ENCODE results near the gene ZNF428. TPM values are rescaled to one million over a fixed set of nuclear protein-coding genes. Genes with fewer than 3 reads are reported as not detected.

ZNF428 gene
- total RNA-seq, 1 donor from 2014 or later = 97.7 TPM

DNA sequence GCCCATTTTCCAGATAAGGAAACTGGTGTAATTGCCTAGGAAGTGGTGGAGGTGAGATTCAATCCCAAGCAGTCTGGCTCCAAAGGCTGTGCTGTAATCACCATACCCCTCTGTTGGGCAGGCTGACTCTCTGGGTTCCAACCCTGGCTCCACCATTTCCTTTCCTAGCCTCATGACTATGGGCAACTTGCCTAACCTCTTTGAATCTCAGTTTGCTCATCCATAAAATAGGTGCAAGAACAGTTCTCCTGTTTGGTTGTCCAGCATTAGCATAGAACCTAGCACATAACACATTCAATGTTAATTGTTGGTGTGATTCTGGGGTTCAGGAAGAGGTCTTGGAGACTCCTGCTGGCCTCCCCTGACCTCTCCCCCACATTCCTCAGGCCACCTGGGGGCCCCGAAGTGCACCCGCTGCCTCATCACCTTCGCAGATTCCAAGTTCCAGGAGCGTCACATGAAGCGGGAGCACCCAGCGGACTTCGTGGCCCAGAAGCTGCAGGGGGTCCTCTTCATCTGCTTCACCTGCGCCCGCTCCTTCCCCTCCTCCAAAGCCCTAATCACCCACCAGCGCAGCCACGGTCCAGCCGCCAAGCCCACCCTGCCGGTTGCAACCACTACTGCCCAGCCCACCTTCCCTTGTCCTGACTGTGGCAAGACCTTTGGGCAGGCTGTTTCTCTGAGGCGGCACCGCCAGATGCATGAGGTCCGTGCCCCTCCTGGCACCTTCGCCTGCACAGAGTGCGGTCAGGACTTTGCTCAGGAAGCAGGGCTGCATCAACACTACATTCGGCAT lies 20.8 kb downstream of the ZNF428 start:
- Mint-ChIP-seq H3K36me3 (ENCODE audit: low read depth, unreplicated experiment) (peaks cover 15% of the 10 kb centered on the region), H3K27me3 (ENCODE audit: unreplicated experiment) (peaks cover 9% of the 10 kb centered on the region), H3K4me1 (ENCODE audit: unreplicated experiment) (peaks cover 24% of the 10 kb centered on the region), H3K4me3 (ENCODE audit: unreplicated experiment) (no peak overlapping the region), H3K9me3 (ENCODE audit: unreplicated experiment) (no peaks in the 10 kb centered on the region), H3K27ac (ENCODE audit: unreplicated experiment) (no peak overlapping the region)
- TF ChIP-seq, protein P1, sequence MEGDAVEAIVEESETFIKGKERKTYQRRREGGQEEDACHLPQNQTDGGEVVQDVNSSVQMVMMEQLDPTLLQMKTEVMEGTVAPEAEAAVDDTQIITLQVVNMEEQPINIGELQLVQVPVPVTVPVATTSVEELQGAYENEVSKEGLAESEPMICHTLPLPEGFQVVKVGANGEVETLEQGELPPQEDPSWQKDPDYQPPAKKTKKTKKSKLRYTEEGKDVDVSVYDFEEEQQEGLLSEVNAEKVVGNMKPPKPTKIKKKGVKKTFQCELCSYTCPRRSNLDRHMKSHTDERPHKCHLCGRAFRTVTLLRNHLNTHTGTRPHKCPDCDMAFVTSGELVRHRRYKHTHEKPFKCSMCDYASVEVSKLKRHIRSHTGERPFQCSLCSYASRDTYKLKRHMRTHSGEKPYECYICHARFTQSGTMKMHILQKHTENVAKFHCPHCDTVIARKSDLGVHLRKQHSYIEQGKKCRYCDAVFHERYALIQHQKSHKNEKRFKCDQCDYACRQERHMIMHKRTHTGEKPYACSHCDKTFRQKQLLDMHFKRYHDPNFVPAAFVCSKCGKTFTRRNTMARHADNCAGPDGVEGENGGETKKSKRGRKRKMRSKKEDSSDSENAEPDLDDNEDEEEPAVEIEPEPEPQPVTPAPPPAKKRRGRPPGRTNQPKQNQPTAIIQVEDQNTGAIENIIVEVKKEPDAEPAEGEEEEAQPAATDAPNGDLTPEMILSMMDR (IDR thresholded peaks at IDR 0.05; ENCODE audit: unreplicated experiment) = no peak
- DNase-seq (ENCODE audit: low spot score) = no peak

DNA sequence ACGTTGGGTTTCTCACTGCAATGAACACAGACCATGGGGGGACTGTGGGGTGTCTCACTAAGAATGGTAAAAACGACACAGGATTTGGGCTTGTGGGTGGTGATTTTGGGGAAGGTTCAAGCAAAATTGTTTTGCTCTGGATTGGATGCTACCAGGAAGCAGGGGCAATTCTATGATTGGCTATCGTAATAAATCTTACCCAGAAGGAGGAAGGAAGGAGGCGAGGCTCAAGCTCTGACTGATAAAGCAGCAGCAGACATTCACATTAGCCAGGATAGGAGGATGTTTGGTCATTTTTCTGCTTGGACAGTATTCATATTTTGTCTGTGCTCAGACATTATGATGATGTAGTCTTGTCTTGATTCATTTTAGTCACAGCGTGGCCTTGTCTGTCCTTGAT lies 21.6 kb downstream of the ZNF428 start:
- Mint-ChIP-seq H3K27me3 (ENCODE audit: unreplicated experiment) (peaks cover 12% of the 10 kb centered on the region), H3K9me3 (ENCODE audit: unreplicated experiment) (no peaks in the 10 kb centered on the region), H3K36me3 (ENCODE audit: low read depth, unreplicated experiment) (peaks cover 20% of the 10 kb centered on the region), H3K27ac (ENCODE audit: unreplicated experiment) (peak overlapping the region; percentile 9), H3K4me1 (ENCODE audit: unreplicated experiment) (peaks cover 29% of the 10 kb centered on the region), H3K4me3 (ENCODE audit: unreplicated experiment) (peak overlapping the region; percentile 99)
- DNase-seq (ENCODE audit: low spot score) = no peak
- TF ChIP-seq, protein P1 (IDR thresholded peaks at IDR 0.05; ENCODE audit: unreplicated experiment) = no peak

DNA sequence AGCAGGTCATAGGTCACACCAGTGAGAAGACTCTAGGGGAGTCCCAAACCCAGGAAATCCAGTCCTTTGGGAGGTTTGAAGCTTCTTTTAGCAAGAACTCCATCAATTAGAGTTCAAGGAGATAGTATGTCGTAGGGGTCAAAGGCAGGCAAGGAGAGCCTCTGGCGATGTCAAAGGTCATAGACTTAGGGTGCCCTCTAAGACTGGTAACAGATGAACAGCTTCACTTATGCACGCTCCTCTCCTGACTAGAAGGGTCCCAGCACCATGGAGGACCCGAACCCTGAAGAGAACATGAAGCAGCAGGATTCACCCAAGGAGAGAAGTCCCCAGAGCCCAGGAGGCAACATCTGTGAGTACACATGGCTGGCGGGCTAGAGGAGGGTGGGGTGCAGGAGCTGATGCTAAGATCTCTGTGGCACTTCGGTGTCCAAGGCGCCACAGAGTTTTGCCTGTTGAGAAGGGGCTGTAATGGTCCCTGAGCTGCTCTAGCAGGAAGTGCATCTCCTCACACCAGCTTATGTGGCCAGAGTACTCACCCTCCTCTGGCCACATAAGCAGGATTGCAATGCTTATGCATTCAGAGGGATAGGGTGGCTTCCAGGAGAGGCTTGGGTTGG lies 22.5 kb downstream of the ZNF428 start:
- TF ChIP-seq, protein P1 (IDR thresholded peaks at IDR 0.05; ENCODE audit: unreplicated experiment) = no peak
- Mint-ChIP-seq H3K4me3 (ENCODE audit: unreplicated experiment) (peak overlapping the region; percentile 99), H3K9me3 (ENCODE audit: unreplicated experiment) (no peaks in the 10 kb centered on the region), H3K4me1 (ENCODE audit: unreplicated experiment) (peaks cover 29% of the 10 kb centered on the region), H3K36me3 (ENCODE audit: low read depth, unreplicated experiment) (peaks cover 24% of the 10 kb centered on the region), H3K27me3 (ENCODE audit: unreplicated experiment) (peaks cover 12% of the 10 kb centered on the region), H3K27ac (ENCODE audit: unreplicated experiment) (peak overlapping the region; percentile 96)
- DNase-seq (ENCODE audit: low spot score) = no peak

DNA sequence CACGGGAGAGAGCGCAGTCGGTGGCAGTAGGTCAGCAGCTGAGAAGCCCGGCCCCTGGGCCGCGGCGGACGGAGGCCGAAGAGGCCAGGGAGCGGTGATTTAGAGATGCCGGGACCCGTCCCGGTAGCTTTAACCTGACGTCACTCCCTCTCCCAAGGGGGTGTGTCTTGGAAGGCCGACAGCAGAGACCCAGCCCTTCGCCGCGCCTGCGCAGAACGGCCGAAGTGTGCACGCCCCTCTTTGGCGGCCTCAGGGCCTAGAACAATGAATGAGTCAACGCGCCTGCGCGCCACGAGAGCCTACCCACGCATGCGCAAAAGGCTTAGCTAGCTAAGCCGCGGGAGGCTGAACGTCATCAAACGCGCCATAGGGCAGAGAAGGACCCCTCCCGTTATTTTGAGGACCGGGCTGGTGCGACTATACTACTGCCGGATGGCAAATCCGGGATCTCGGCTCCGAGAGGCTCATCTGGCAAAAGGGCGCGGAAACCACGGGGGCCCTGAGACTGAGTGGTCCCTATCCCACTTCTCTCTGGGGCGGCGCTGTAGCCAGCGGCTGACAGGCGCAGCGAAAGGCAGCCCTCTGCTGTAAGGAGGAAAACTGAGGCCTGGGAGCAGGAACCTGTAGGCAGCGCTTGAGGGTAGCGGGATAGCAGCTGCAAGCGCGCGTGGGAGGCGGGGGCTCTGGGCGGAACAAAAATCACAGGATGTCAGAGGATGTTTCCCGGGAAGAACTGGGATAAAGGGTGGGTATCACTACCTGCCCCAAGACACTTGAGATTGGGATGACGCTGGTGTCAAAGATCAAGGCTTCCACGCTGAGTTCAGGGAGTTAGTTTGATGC lies 23.2 kb downstream of the ZNF428 start, which contains the start of the genes IRGQ and ZNF576:
Gene IRGQ (minus strand): TSS at position 136 of the 843 bp plus-strand sequence. CDS start 796 bp downstream, outside the sequence.
Gene ZNF576 (plus strand): TSS at position 597 of the 843 bp plus-strand sequence. CDS start 514 bp downstream, outside the sequence.
- TF ChIP-seq, protein P1 (IDR thresholded peaks at IDR 0.05; ENCODE audit: unreplicated experiment) = no peak
- no peaks in the 10 kb centered on the region for H3K9me3 Mint-ChIP-seq (ENCODE audit: unreplicated experiment)
- H3K27me3 Mint-ChIP-seq (ENCODE audit: unreplicated experiment) = peaks cover 12% of the 10 kb centered on the region
- DNase-seq (ENCODE audit: low spot score) = peak; percentile 100
- peak within 1 kb of the TSS; percentile 99 for H3K4me3 Mint-ChIP-seq (ENCODE audit: unreplicated experiment)
- peak within 1 kb of the TSS; percentile 96 for H3K27ac Mint-ChIP-seq (ENCODE audit: unreplicated experiment)
- H3K36me3 Mint-ChIP-seq (ENCODE audit: low read depth, unreplicated experiment) = peaks cover 19% of the 10 kb centered on the region
- H3K4me1 Mint-ChIP-seq (ENCODE audit: unreplicated experiment) = peaks cover 29% of the 10 kb centered on the region

Data from endothelial cell (in vitro differentiated cells).